SK-MEL-5 (cell line): ENCODE data around the gene HP. TPM values are rescaled to one million over a fixed set of nuclear protein-coding genes. Genes with fewer than 3 reads are reported as not detected.
"Not testable (repeated sequence)": the region's sequence is repeated elsewhere in the genome, so short reads cannot be mapped to it uniquely, and the experiment has no call there.

ENCODE experiments used
- DNase-seq: peaks from one replicate; pipeline ENCODE4 v3.0.0-alpha.2; 2016; ENCODE audit warnings: low read depth, low spot score
- in situ Hi-C: cut with HindIII; loops from 2 replicates; pipeline ENCODE4 v1.10.0; 2016; ENCODE audit warnings: low sequenced_read_pairs, high pct_unique_total_duplicates, low pct_unique_long_range_greater_than_20kb
- polyA plus RNA-seq, 2 experiments: library from polyadenylated mRNA; depleted of rRNA; stranded (reverse); fragments of >200 nt; gene quantifications; 2 replicates each; pipeline ENCODE4 v1.2.3, GENCODE V29; 2015
- total RNA-seq: library from RNA; depleted of rRNA; stranded (reverse); fragments of >200 nt; shearing (Covaris generic); gene quantifications from 2 replicates; pipeline ENCODE4 v1.2.3, GENCODE V29; 2014; rRNA removed

Gene HP
- not detected in 2 replicates for total RNA-seq
- polyA plus RNA-seq (2015; cell fraction: cytosol; rRNA removed), result not detected in 2 replicates
- polyA plus RNA-seq (2015; cell fraction: nucleus; rRNA removed), result not detected in 2 replicates

- DNase-seq, in situ Hi-C loops: not testable (repeated sequence)
Measured at GRCh38 chr16:72054254-72054847, at the start of gene HP. TSS of gene HP (plus strand) at chr16:72054505. CDS start at chr16:72054653, 148 bp downstream.

GRCh38 chr16:72008065-72008423 lies 46.3 kb upstream of the HP start:
- DNase-seq, in situ Hi-C loops: not testable (repeated sequence)

GRCh38 chr16:72008424-72009216 lies 45.7 kb upstream of the HP start, which contains the start of gene DHODH:
TSS of gene DHODH (plus strand) at chr16:72008744. CDS start at chr16:72008765, 21 bp downstream.
- peak; percentile 96 for DNase-seq
- in situ Hi-C loops, result no loop called here

- no peak for DNase-seq
- in situ Hi-C loops, result no loop called here
Measured at GRCh38 chr16:72009779-72010178, 44.5 kb upstream of the HP start.

GRCh38 chr16:72012607-72013006 lies 41.7 kb upstream of the HP start:
- DNase-seq, result no peak
- in situ Hi-C loops, result no loop called here

- no peak for DNase-seq
- in situ Hi-C loops, result no loop called here
Measured at GRCh38 chr16:72013389-72013788, 40.9 kb upstream of the HP start.

- in situ Hi-C loops, result no loop called here
- no peak for DNase-seq
Measured at GRCh38 chr16:72013888-72014581, 40.3 kb upstream of the HP start.

GRCh38 chr16:72014675-72015074 lies 39.6 kb upstream of the HP start:
- in situ Hi-C loops, result no loop called here
- no peak for DNase-seq

- in situ Hi-C loops, result no loop called here
- no peak for DNase-seq
Measured at GRCh38 chr16:72015124-72015523, 39.2 kb upstream of the HP start.

GRCh38 chr16:72018470-72018869 lies 35.8 kb upstream of the HP start:
- in situ Hi-C loops, result no loop called here

GRCh38 chr16:72021043-72021442 lies 33.3 kb upstream of the HP start:
- in situ Hi-C loops, result no loop called here
- DNase-seq, result peak; percentile 39

More at GRCh38 chr16:72018470-72018869, 35.8 kb upstream of the HP start:
- DNase-seq, result no peak

GRCh38 chr16:72022127-72022526 lies 32.2 kb upstream of the HP start:
- DNase-seq, result no peak
- in situ Hi-C loops, result no loop called here

GRCh38 chr16:72023962-72024361 lies 30.3 kb upstream of the HP start:
- in situ Hi-C loops, result no loop called here
- DNase-seq, result no peak

- no peak for DNase-seq
- in situ Hi-C loops, result no loop called here
Measured at GRCh38 chr16:72024862-72025382, 29.4 kb upstream of the HP start.

GRCh38 chr16:72025404-72026114 lies 28.7 kb upstream of the HP start:
- in situ Hi-C loops, result no loop called here
- no peak for DNase-seq

- in situ Hi-C loops, result no loop called here
- DNase-seq, result no peak
Measured at GRCh38 chr16:72027669-72028378, 26.5 kb upstream of the HP start.
